A673 (cell line): ENCODE measurements around the gene ERVK3-1.

ENCODE experiments used
- EZH2 ChIP-seq: fragments of 200-600 bp; sonication (generic); IDR thresholded peaks from 2 replicates; pipeline ENCODE4 v1.6.1; 2017; ENCODE audit warnings: borderline replicate concordance, low read depth, mild to moderate bottlenecking, mixed read lengths, antibody characterized with exemption, low read length; ENCODE audit not compliant: poor library complexity, severe bottlenecking
- TF ChIP-seq, protein P1 (sequence below): fragments of 300-800, 200-600 bp; sonication (generic); conservative IDR thresholded peaks from 2 replicates; pipeline ENCODE4 v1.5.1; 2017; ENCODE audit warnings: low read depth, mild to moderate bottlenecking, antibody characterized with exemption, low read length, moderate library complexity, mixed read lengths

DNA sequence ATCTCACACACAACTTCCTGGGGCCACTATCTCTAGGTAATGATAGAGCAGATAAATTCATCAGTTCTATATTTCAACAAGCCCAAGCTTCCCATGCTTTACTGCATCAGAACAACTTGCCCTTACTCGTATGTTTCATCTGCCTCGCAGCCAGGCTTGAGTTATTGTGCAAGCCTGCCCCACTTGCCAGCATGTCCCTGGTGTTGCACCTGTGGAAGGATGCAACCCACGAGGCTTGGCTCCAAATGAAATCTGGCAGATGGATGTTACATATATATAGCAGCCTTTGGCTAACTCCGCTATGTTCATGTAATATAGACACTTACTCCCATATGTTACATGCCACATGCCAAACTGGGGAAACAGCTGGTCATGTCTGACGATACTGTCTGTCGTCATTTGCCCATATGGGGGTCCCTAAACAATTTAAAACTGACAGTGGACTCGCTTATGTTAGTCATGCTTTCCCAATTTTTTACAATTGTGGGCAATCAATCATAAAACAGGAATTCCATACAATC is 6.2 kb downstream of the ERVK3-1 start:
- TF ChIP-seq, protein P1, sequence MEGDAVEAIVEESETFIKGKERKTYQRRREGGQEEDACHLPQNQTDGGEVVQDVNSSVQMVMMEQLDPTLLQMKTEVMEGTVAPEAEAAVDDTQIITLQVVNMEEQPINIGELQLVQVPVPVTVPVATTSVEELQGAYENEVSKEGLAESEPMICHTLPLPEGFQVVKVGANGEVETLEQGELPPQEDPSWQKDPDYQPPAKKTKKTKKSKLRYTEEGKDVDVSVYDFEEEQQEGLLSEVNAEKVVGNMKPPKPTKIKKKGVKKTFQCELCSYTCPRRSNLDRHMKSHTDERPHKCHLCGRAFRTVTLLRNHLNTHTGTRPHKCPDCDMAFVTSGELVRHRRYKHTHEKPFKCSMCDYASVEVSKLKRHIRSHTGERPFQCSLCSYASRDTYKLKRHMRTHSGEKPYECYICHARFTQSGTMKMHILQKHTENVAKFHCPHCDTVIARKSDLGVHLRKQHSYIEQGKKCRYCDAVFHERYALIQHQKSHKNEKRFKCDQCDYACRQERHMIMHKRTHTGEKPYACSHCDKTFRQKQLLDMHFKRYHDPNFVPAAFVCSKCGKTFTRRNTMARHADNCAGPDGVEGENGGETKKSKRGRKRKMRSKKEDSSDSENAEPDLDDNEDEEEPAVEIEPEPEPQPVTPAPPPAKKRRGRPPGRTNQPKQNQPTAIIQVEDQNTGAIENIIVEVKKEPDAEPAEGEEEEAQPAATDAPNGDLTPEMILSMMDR, result no peak
- TF ChIP-seq EZH2, result no peak
